ENCODE data around the gene KCNH5. TPM values are rescaled to one million over a fixed set of nuclear protein-coding genes. Genes with fewer than 3 reads are reported as not detected.

KCNH5 gene
- total RNA-seq, 1 experiment from 2014 or later = 0.21 TPM

GRCh38 chr14:62952226-62952625, 93.0 kb downstream of the KCNH5 start:
- no peak for DNase-seq
- Histone ChIP-seq H3K36me3 (replicated peaks; ENCODE audit: control insufficient read depth, insufficient read depth, low read length) (no peaks in the 10 kb centered on the region), H3K27me3 (ENCODE audit: control insufficient read depth, insufficient read depth, low read length) (no peaks in the 10 kb centered on the region), H3K4me3 (ENCODE audit: insufficient read depth, low read depth, low read length) (no peak overlapping the region)

- H3K27me3 ChIP-seq (ENCODE audit: control insufficient read depth, insufficient read depth, low read length) = no peaks in the 10 kb centered on the region
- no peak overlapping the region for H3K4me3 ChIP-seq (ENCODE audit: insufficient read depth, low read depth, low read length)
- H3K36me3 ChIP-seq (replicated peaks; ENCODE audit: control insufficient read depth, insufficient read depth, low read length) = no peaks in the 10 kb centered on the region
- no peak for DNase-seq
Observed at GRCh38 chr14:62947301-62947700, 98.0 kb downstream of the KCNH5 start.

- DNase-seq = no peak
- H3K36me3 ChIP-seq (replicated peaks; ENCODE audit: control insufficient read depth, insufficient read depth, low read length) = no peaks in the 10 kb centered on the region
- H3K4me3 ChIP-seq (ENCODE audit: insufficient read depth, low read depth, low read length) = no peak overlapping the region
- H3K27me3 ChIP-seq (ENCODE audit: control insufficient read depth, insufficient read depth, low read length) = no peaks in the 10 kb centered on the region
Observed at GRCh38 chr14:62946221-62946620, 99.0 kb downstream of the KCNH5 start.

GRCh38 chr14:62943202-62943601, 102.1 kb downstream of the KCNH5 start:
- no peaks in the 10 kb centered on the region for H3K27me3 ChIP-seq (ENCODE audit: control insufficient read depth, insufficient read depth, low read length)
- no peak for DNase-seq
- no peak overlapping the region for H3K4me3 ChIP-seq (ENCODE audit: insufficient read depth, low read depth, low read length)
- no peaks in the 10 kb centered on the region for H3K36me3 ChIP-seq (replicated peaks; ENCODE audit: control insufficient read depth, insufficient read depth, low read length)

GRCh38 chr14:62939970-62940369, 105.3 kb downstream of the KCNH5 start:
- DNase-seq = no peak
- no peak overlapping the region for H3K4me3 ChIP-seq (ENCODE audit: insufficient read depth, low read depth, low read length)
- H3K27me3 ChIP-seq (ENCODE audit: control insufficient read depth, insufficient read depth, low read length) = no peaks in the 10 kb centered on the region
- no peaks in the 10 kb centered on the region for H3K36me3 ChIP-seq (replicated peaks; ENCODE audit: control insufficient read depth, insufficient read depth, low read length)

GRCh38 chr14:62938778-62939177, 106.5 kb downstream of the KCNH5 start:
- Histone ChIP-seq H3K36me3 (replicated peaks; ENCODE audit: control insufficient read depth, insufficient read depth, low read length) (no peaks in the 10 kb centered on the region), H3K4me3 (ENCODE audit: insufficient read depth, low read depth, low read length) (no peak overlapping the region), H3K27me3 (ENCODE audit: control insufficient read depth, insufficient read depth, low read length) (no peaks in the 10 kb centered on the region)
- DNase-seq = no peak

- Histone ChIP-seq H3K36me3 (replicated peaks; ENCODE audit: control insufficient read depth, insufficient read depth, low read length) (no peaks in the 10 kb centered on the region), H3K4me3 (ENCODE audit: insufficient read depth, low read depth, low read length) (no peak overlapping the region), H3K27me3 (ENCODE audit: control insufficient read depth, insufficient read depth, low read length) (no peaks in the 10 kb centered on the region)
- DNase-seq = no peak
Observed at GRCh38 chr14:62934439-62934838, 110.8 kb downstream of the KCNH5 start.

- DNase-seq = no peak
- Histone ChIP-seq H3K4me3 (ENCODE audit: insufficient read depth, low read depth, low read length) (no peak overlapping the region), H3K27me3 (ENCODE audit: control insufficient read depth, insufficient read depth, low read length) (no peaks in the 10 kb centered on the region), H3K36me3 (replicated peaks; ENCODE audit: control insufficient read depth, insufficient read depth, low read length) (no peaks in the 10 kb centered on the region)
Observed at GRCh38 chr14:62921466-62921865, 123.8 kb downstream of the KCNH5 start.

GRCh38 chr14:62916551-62916950, 128.7 kb downstream of the KCNH5 start:
- Histone ChIP-seq H3K27me3 (ENCODE audit: control insufficient read depth, insufficient read depth, low read length) (no peaks in the 10 kb centered on the region), H3K36me3 (replicated peaks; ENCODE audit: control insufficient read depth, insufficient read depth, low read length) (no peaks in the 10 kb centered on the region), H3K4me3 (ENCODE audit: insufficient read depth, low read depth, low read length) (no peak overlapping the region)
- DNase-seq = no peak

GRCh38 chr14:62914873-62915272, 130.4 kb downstream of the KCNH5 start:
- Histone ChIP-seq H3K36me3 (replicated peaks; ENCODE audit: control insufficient read depth, insufficient read depth, low read length) (no peaks in the 10 kb centered on the region), H3K27me3 (ENCODE audit: control insufficient read depth, insufficient read depth, low read length) (no peaks in the 10 kb centered on the region), H3K4me3 (ENCODE audit: insufficient read depth, low read depth, low read length) (no peak overlapping the region)
- no peak for DNase-seq

GRCh38 chr14:62914025-62914424, 131.2 kb downstream of the KCNH5 start:
- Histone ChIP-seq H3K27me3 (ENCODE audit: control insufficient read depth, insufficient read depth, low read length) (no peaks in the 10 kb centered on the region), H3K4me3 (ENCODE audit: insufficient read depth, low read depth, low read length) (no peak overlapping the region), H3K36me3 (replicated peaks; ENCODE audit: control insufficient read depth, insufficient read depth, low read length) (no peaks in the 10 kb centered on the region)
- DNase-seq = no peak

- Histone ChIP-seq H3K4me3 (ENCODE audit: insufficient read depth, low read depth, low read length) (no peak overlapping the region), H3K27me3 (ENCODE audit: control insufficient read depth, insufficient read depth, low read length) (no peaks in the 10 kb centered on the region), H3K36me3 (replicated peaks; ENCODE audit: control insufficient read depth, insufficient read depth, low read length) (no peaks in the 10 kb centered on the region)
- DNase-seq = no peak
Observed at GRCh38 chr14:62908506-62908905, 136.8 kb downstream of the KCNH5 start.

- no peaks in the 10 kb centered on the region for H3K27me3 ChIP-seq (ENCODE audit: control insufficient read depth, insufficient read depth, low read length)
- no peak overlapping the region for H3K4me3 ChIP-seq (ENCODE audit: insufficient read depth, low read depth, low read length)
- no peaks in the 10 kb centered on the region for H3K36me3 ChIP-seq (replicated peaks; ENCODE audit: control insufficient read depth, insufficient read depth, low read length)
- no peak for DNase-seq
Observed at GRCh38 chr14:62905566-62905965, 139.7 kb downstream of the KCNH5 start.

GRCh38 chr14:62897771-62898170, 147.5 kb downstream of the KCNH5 start:
- Histone ChIP-seq H3K36me3 (replicated peaks; ENCODE audit: control insufficient read depth, insufficient read depth, low read length) (no peaks in the 10 kb centered on the region), H3K27me3 (ENCODE audit: control insufficient read depth, insufficient read depth, low read length) (no peaks in the 10 kb centered on the region), H3K4me3 (ENCODE audit: insufficient read depth, low read depth, low read length) (no peak overlapping the region)
- no peak for DNase-seq

GRCh38 chr14:62896932-62897456, 148.3 kb downstream of the KCNH5 start:
- H3K27me3 ChIP-seq (ENCODE audit: control insufficient read depth, insufficient read depth, low read length) = no peaks in the 10 kb centered on the region
- no peaks in the 10 kb centered on the region for H3K36me3 ChIP-seq (replicated peaks; ENCODE audit: control insufficient read depth, insufficient read depth, low read length)
- no peak overlapping the region for H3K4me3 ChIP-seq (ENCODE audit: insufficient read depth, low read depth, low read length)
- DNase-seq = no peak

- Histone ChIP-seq H3K4me3 (ENCODE audit: insufficient read depth, low read depth, low read length) (no peak overlapping the region), H3K27me3 (ENCODE audit: control insufficient read depth, insufficient read depth, low read length) (no peaks in the 10 kb centered on the region), H3K36me3 (replicated peaks; ENCODE audit: control insufficient read depth, insufficient read depth, low read length) (no peaks in the 10 kb centered on the region)
- no peak for DNase-seq
Observed at GRCh38 chr14:62894736-62895135, 150.5 kb downstream of the KCNH5 start.

Measured in H7 (cell line).